NCI-H187 (cell line): Measurements from ENCODE around the gene SPP1.
"Not testable (repeated sequence)": the region's sequence is repeated elsewhere in the genome, so short reads cannot be mapped to it uniquely, and the experiment has no call there.

ENCODE experiments used
- DNase-seq, 2 experiments: peaks; one replicate each; lab custom pipeline; 2025; lab: John Stamatoyannopoulos, UW

Gene SPP1

GRCh38 chr4:88025868-88026661, 50.6 kb downstream of the SPP1 start:
- not testable (repeated sequence) for DNase-seq

DNA sequence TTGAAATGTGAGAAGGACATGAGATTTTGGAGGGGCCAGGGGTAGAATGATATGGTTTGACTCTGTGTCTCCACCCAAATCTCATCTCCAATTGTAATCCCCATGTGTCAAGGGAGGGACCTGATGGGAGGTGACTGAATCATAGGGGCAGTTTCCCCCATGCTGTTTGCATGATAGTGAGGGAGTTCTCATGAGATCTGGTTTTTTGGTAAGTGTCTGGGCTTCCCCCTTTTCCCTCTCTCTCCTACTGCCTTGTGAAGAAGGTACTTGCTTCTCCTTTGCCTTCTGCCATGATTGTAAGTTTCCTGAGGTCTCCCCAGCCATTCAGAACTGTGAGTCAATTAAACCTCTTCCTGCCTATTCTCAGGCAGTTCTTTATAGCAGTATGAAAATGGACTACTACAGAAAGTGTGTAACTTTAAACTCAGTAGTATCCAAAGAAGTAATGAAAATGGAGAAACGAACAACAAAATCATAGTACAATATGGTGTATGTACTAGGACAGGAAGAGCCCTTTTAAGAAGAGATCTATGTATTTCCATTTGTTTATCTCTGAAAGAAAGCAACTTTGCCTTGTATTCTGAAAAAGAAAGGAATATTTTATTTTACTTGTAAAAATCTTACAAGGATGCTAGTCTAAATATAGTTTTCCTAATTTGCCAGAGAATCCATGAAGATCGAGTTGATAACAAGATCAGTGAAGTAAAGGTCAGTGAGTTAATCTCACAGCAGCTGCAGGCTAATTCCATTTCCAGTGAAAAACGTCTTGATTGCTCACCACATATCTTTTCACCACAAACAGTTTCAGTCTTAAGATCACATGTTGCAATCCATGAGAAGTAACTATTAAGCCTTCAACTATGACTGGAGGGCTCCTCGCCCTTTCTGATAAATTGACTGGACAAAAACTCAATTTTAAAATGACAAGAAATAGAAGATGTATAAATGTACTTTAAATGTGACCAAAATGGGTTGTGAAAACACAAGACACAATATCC, 52.4 kb downstream of the SPP1 start:
- DNase-seq: no peak

GRCh38 chr4:88028946-88029345, 53.4 kb downstream of the SPP1 start:
- no peak for DNase-seq

GRCh38 chr4:88029556-88029955, 54.0 kb downstream of the SPP1 start:
- DNase-seq: no peak

DNA sequence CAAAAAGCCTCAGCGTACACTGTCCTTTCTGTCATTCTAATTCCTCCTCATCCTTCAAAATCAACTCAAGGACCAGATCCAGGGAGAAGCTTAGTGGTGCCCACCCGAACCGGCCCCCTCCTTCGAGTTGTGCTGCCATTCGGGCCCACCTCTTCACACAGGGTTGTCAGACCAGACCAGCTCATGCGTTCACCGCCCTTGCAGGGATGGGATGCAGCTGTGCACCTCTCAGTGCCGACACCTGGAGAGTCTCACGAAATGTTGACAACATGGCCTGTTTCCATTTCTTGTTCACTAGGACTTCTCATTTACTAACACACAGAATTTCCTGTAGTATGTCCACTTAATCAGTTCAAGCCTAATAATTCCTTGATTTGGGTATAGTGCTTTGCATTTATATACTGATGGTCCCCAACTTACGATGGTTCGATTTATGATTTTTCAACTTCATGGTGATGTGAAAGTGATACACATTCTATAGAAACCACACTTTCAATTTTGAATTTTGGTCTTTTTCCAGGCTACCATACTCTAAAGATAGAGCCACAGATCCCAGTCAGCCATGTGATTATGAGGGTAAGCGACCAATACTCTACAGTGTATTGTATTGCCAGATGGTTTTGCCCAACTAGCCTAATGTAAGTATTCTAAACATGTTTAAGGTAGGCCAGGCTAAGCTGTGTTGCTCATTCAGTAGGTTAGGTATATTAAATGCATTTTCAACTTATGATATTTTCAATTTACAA, 55.2 kb downstream of the SPP1 start:
- DNase-seq: no peak
